ENCODE results near the gene TSPAN4.

DNA sequence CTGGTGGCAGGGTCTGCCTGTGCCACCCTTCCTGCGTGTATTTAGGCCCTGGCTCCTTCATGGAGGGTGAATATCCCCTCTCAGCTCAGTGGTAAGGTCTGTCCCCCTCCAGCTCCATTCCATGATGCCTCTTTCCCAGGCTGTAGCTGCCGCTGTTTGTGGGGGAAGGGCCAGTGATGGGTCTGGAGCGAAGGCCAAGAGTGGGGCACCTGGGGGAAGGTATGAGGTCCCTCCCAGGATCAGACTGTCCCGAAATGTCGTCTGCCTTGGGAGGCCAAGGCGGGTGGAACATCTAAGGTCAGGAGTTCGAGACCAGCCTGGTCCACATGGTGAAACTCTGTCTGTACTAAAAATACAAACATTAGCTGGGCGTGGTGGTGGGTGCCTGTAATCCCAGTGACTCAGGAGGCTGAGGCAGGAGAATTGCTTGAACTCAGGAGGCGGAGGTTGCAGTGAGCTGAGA is 8.8 kb upstream of the TSPAN4 start:
- no peak for TF ChIP-seq EP300 (IDR thresholded peaks at IDR 0.05)
- TF ChIP-seq, protein P1, sequence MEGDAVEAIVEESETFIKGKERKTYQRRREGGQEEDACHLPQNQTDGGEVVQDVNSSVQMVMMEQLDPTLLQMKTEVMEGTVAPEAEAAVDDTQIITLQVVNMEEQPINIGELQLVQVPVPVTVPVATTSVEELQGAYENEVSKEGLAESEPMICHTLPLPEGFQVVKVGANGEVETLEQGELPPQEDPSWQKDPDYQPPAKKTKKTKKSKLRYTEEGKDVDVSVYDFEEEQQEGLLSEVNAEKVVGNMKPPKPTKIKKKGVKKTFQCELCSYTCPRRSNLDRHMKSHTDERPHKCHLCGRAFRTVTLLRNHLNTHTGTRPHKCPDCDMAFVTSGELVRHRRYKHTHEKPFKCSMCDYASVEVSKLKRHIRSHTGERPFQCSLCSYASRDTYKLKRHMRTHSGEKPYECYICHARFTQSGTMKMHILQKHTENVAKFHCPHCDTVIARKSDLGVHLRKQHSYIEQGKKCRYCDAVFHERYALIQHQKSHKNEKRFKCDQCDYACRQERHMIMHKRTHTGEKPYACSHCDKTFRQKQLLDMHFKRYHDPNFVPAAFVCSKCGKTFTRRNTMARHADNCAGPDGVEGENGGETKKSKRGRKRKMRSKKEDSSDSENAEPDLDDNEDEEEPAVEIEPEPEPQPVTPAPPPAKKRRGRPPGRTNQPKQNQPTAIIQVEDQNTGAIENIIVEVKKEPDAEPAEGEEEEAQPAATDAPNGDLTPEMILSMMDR (IDR thresholded peaks at IDR 0.05) = no peak
- no peak for TF ChIP-seq POLR2A (IDR thresholded peaks at IDR 0.05)

All from suprapubic skin (tissue), 3 donors.